ENCODE data around the gene TOMM40L. TPM values are rescaled to one million over a fixed set of nuclear protein-coding genes. Genes with fewer than 3 reads are reported as not detected.
A peak's percentile ranks its signal among the peaks of the same experiment; 100 is the strongest.

Gene TOMM40L
- total RNA-seq, 1 experiment from 2014 or later, result 6.7 TPM

DNA sequence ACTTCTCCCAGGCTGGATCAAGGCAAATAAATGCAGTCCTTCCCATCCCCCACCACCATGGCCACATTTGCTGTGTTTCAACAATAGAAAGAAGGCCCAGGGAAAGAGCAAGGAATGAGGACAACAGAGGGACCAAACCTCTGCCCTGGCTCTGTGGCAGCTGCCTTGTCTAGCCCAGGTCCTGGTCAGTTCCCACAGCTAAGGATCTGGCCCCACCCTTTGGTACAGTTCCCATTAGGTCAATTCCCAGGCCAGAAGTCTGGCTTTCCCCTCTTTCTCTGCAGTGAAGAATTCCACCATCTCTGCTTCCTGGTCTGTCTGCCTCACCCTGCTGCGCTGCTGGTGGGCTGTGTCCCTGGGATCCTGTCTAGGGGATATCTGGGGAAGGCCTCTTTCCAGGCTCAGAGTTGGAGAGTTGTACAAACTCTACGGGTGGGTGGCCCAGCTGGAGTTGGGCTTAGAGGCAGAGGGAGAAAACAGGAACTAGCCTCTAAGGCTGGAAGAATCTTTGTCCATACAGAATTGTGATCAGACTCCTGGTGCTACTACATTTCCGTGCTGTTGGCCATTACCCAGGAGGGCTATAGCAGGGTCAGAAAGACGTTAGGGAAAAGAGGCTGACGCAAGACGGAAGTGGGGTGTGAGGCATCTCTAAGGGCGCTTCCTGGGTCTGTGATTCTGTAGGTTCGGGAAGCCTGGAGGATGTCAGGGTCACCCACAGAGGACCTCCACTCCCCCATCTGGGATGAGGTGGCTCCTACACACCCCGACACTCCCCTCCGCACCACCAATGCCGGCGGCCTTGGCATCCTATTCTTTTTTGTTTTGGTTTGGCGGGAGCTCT, 24.6 kb upstream of the TOMM40L start:
- intact Hi-C loops (cut with micrococcal nuclease; ENCODE audit: unreplicated experiment), result no loop called here
- Histone ChIP-seq H2AFZ (peak overlapping the region; percentile 90), H3K4me2 (peak overlapping the region; percentile 79), H3K79me2 (ENCODE audit: low read depth) (peaks cover 29% of the 10 kb centered on the region), H3F3A (ENCODE audit: insufficient read depth, low read depth) (peaks cover 13% of the 10 kb centered on the region; the same call in 1 of the 2 replicates), H3K4me1 (replicated peaks; ENCODE audit: insufficient read depth) (peaks cover 19% of the 10 kb centered on the region), H3K27me3 (ENCODE audit: insufficient read depth, low read depth) (no peaks in the 10 kb centered on the region), H3K9me3 (ENCODE audit: insufficient read depth, low read depth) (no peaks in the 10 kb centered on the region), H3K27ac (peak overlapping the region; percentile 78; the same call in 1 of the 2 replicates), H3K36me3 (ENCODE audit: low read depth) (peaks cover 14% of the 10 kb centered on the region), H4K20me1 (ENCODE audit: insufficient read depth) (no peaks in the 10 kb centered on the region), H3K9me2 (ENCODE audit: insufficient read depth) (no peaks in the 10 kb centered on the region), H3K4me3 (peak overlapping the region; percentile 90)
- TSS peak; percentile 98 for BruUV-seq (replicated peaks)
- POLR2A ChIA-PET (ENCODE audit: unreplicated experiment), result interaction anchor here (0.6 kb wide), 2 partner anchors 84 to 911 kb away, joined by 4 to 5 read pairs; partner anchors contain the start of genes NIT1 and PFDN2
- TF ChIP-seq, protein P1, sequence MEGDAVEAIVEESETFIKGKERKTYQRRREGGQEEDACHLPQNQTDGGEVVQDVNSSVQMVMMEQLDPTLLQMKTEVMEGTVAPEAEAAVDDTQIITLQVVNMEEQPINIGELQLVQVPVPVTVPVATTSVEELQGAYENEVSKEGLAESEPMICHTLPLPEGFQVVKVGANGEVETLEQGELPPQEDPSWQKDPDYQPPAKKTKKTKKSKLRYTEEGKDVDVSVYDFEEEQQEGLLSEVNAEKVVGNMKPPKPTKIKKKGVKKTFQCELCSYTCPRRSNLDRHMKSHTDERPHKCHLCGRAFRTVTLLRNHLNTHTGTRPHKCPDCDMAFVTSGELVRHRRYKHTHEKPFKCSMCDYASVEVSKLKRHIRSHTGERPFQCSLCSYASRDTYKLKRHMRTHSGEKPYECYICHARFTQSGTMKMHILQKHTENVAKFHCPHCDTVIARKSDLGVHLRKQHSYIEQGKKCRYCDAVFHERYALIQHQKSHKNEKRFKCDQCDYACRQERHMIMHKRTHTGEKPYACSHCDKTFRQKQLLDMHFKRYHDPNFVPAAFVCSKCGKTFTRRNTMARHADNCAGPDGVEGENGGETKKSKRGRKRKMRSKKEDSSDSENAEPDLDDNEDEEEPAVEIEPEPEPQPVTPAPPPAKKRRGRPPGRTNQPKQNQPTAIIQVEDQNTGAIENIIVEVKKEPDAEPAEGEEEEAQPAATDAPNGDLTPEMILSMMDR (conservative IDR thresholded peaks at IDR 0.05), result no peak
- no peak for TF ChIP-seq EZH2 (IDR thresholded peaks at IDR 0.05; ENCODE audit: low read depth)
- DNase-seq, result no peak
- CTCF ChIA-PET, result interaction anchor here (0.6 to 1.6 kb wide), 3 partner anchors 24 to 173 kb away, joined by 3 to 8 read pairs (median 3); partner anchors contain the start of gene TOMM40L

DNA sequence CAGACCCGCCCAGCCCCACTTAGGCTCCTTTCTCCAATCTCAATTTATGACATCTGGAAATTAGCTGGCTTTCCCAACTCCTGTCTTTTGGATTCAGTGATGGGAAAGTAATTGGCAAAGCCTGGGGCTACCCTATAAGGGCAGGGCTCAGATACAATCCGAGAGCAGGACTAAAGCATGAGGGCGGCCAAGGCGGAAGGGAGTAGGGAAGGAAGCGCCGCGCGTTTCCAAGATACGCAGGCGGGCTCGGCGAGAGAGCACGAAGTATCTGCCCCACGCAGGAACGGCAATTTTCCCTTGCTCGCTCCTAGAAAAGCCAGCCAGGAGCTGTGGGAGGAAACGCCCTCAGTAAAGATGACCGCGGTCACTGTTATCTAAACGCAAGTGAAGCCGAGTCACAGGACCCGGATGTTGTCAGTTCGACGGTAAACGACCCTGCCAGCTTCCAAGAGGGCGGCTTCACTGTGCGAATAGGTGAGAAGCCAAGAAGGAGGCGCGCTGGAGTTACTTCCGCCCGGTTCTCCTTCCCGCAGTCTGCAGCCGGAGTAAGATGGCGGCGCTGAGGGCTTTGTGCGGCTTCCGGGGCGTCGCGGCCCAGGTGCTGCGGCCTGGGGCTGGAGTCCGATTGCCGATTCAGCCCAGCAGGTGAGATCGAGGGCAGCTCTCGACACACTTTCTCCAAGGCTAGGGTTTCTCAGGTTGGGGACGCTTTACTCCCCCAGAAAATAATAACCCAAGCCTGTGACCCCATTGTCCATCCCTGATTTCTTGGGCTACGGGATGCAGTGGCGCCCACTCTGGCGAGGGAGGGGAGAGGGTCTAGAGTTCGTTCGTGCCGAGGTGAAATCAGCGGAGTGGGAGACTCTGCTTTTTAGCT, 23.8 kb upstream of the TOMM40L start, which contains the start of gene NDUFS2:
TSS of gene NDUFS2 (plus strand) at position 532 of the 877 bp plus-strand sequence. CDS start at position 551, 19 bp downstream.
- peak within 1 kb of the TSS; percentile 78 for H3K27ac ChIP-seq
- peak within 1 kb of the TSS; percentile 90 for H3K4me3 ChIP-seq
- DNase-seq, result peak; percentile 89 to 95
- TF ChIP-seq, protein P1 (conservative IDR thresholded peaks at IDR 0.05), result no peak; the same call in 1 of the 2 replicates
- no peak for TF ChIP-seq EZH2 (IDR thresholded peaks at IDR 0.05; ENCODE audit: low read depth)
- H3K9me3 ChIP-seq (ENCODE audit: insufficient read depth, low read depth), result no peaks in the 10 kb centered on the region
- peaks cover 19% of the 10 kb centered on the region for H3K4me1 ChIP-seq (replicated peaks; ENCODE audit: insufficient read depth)
- H3K27me3 ChIP-seq (ENCODE audit: insufficient read depth, low read depth), result no peaks in the 10 kb centered on the region
- no peaks in the 10 kb centered on the region for H3K9me2 ChIP-seq (ENCODE audit: insufficient read depth)
- peak within 1 kb of the TSS; percentile 90 for H2AFZ ChIP-seq
- H3K79me2 ChIP-seq (ENCODE audit: low read depth), result peaks cover 29% of the 10 kb centered on the region
- CTCF ChIA-PET, result interaction anchor here (0.6 to 1.6 kb wide), 3 partner anchors 23 to 172 kb away, joined by 3 to 8 read pairs (median 3); partner anchors contain the start of gene TOMM40L
- intact Hi-C loops (cut with micrococcal nuclease; ENCODE audit: unreplicated experiment), result no loop called here
- peaks cover 13% of the 10 kb centered on the region; the same call in 1 of the 2 replicates for H3F3A ChIP-seq (ENCODE audit: insufficient read depth, low read depth)
- POLR2A ChIA-PET (ENCODE audit: unreplicated experiment), result interaction anchor here (0.6 to 0.8 kb wide), 5 partner anchors 24 to 198 kb away, joined by 3 to 5 read pairs (median 4); partner anchors contain the start of genes NIT1, PFDN2 and TOMM40L
- H4K20me1 ChIP-seq (ENCODE audit: insufficient read depth), result no peaks in the 10 kb centered on the region
- no TSS peak for BruUV-seq (replicated peaks)
- H3K4me2 ChIP-seq, result peak within 1 kb of the TSS; percentile 79
- H3K36me3 ChIP-seq (ENCODE audit: low read depth), result peaks cover 23% of the 10 kb centered on the region
